Glutamatergic neuron (in vitro differentiated cells): Measurements from ENCODE around the gene HACD2. TPM values are rescaled to one million over a fixed set of nuclear protein-coding genes. Genes with fewer than 3 reads are reported as not detected.

Source experiments
- DNase-seq: peaks from one replicate; pipeline ENCODE4 v3.0.0; 2022
- H3K27ac Mint-ChIP-seq: one replicate; pipeline ENCODE4 v1.8.0; 2020; ENCODE audit warnings: mild to moderate bottlenecking, mixed read lengths, inconsistent platforms; ENCODE audit not compliant: unreplicated experiment
- H3K27me3 Mint-ChIP-seq: one replicate; pipeline ENCODE4 v1.8.0; 2020; ENCODE audit warnings: mild to moderate bottlenecking, moderate library complexity, mixed read lengths, inconsistent platforms; ENCODE audit not compliant: unreplicated experiment
- H3K36me3 Mint-ChIP-seq: one replicate; pipeline ENCODE4 v1.8.0; 2020; ENCODE audit warnings: mild to moderate bottlenecking, mixed read lengths, inconsistent platforms; ENCODE audit not compliant: unreplicated experiment
- H3K4me1 Mint-ChIP-seq: one replicate; pipeline ENCODE4 v1.8.0; 2020; ENCODE audit warnings: mild to moderate bottlenecking, low read depth, mixed read lengths, inconsistent platforms; ENCODE audit not compliant: unreplicated experiment
- H3K4me3 Mint-ChIP-seq: one replicate; pipeline ENCODE4 v1.8.0; 2020; ENCODE audit warnings: mild to moderate bottlenecking, mixed read lengths, inconsistent platforms; ENCODE audit not compliant: unreplicated experiment
- H3K9me3 Mint-ChIP-seq: one replicate; pipeline ENCODE4 v1.8.0; 2020; ENCODE audit warnings: mild to moderate bottlenecking, moderate library complexity, mixed read lengths, inconsistent platforms; ENCODE audit not compliant: unreplicated experiment
- CTCF ChIP-seq: fragments of 200-600 bp; sonication (generic); IDR thresholded peaks from one replicate; pipeline ENCODE4 v1.5.0; 2021; ENCODE audit not compliant: partially characterized antibody, unreplicated experiment
- total RNA-seq: library from RNA; stranded (reverse); fragmentation: NEBNext Ultra II Directional; extraction: Animal tissue kit (Norgen Biotek cat#: 25700); gene quantifications from one replicate; pipeline ENCODE4 v1.2.1, GENCODE V29; 2021; ENCODE audit not compliant: unreplicated experiment

HACD2 gene
- total RNA-seq, 1 donor from 2014 or later = 6.9 TPM

GRCh38 chr3:123486460-123486859 lies 98.4 kb downstream of the HACD2 start:
- Mint-ChIP-seq H3K36me3 (no peaks in the 10 kb centered on the region), H3K27ac (no peak overlapping the region), H3K4me1 (peaks cover 4% of the 10 kb centered on the region), H3K9me3 (no peaks in the 10 kb centered on the region), H3K4me3 (no peak overlapping the region), H3K27me3 (peaks cover 7% of the 10 kb centered on the region)
- DNase-seq = no peak
- TF ChIP-seq CTCF = no peak

GRCh38 chr3:123485551-123485950 lies 99.3 kb downstream of the HACD2 start:
- no peak for DNase-seq
- Mint-ChIP-seq H3K4me3 (no peak overlapping the region), H3K9me3 (no peaks in the 10 kb centered on the region), H3K36me3 (no peaks in the 10 kb centered on the region), H3K27me3 (peaks cover 7% of the 10 kb centered on the region), H3K27ac (no peak overlapping the region), H3K4me1 (peaks cover 4% of the 10 kb centered on the region)
- TF ChIP-seq CTCF = no peak

GRCh38 chr3:123483146-123483545 lies 101.7 kb downstream of the HACD2 start:
- Mint-ChIP-seq H3K4me3 (no peak overlapping the region), H3K36me3 (no peaks in the 10 kb centered on the region), H3K9me3 (no peaks in the 10 kb centered on the region), H3K4me1 (peaks cover 4% of the 10 kb centered on the region), H3K27me3 (peaks cover 7% of the 10 kb centered on the region), H3K27ac (no peak overlapping the region)
- DNase-seq = no peak
- no peak for TF ChIP-seq CTCF

- H3K4me1 Mint-ChIP-seq = no peaks in the 10 kb centered on the region
Observed at GRCh38 chr3:123481722-123482457, 103.0 kb downstream of the HACD2 start.

More at GRCh38 chr3:123481722-123482457, 103.0 kb downstream of the HACD2 start:
- Mint-ChIP-seq H3K27me3 (peaks cover 10% of the 10 kb centered on the region), H3K36me3 (no peaks in the 10 kb centered on the region), H3K9me3 (peaks cover 2% of the 10 kb centered on the region), H3K27ac (no peak overlapping the region), H3K4me3 (no peak overlapping the region)
- TF ChIP-seq CTCF = no peak
- DNase-seq = no peak
